ENCODE results near the gene SIRT4.

GRCh38 chr12:120265473-120266179 lies 36.5 kb upstream of the SIRT4 start, which contains the start of gene PXN:
- TF ChIP-seq EZH2 (IDR thresholded peaks at IDR 0.05) = no peak
- peak; percentile 61; the same call in 1 of the 2 replicates for TF ChIP-seq POLR2AphosphoS5 (IDR thresholded peaks at IDR 0.05; ENCODE audit: borderline replicate concordance, low read depth, low read length)

All from SK-N-MC (cell line).